ENCODE data around the gene CGB8. TPM values are rescaled to one million over a fixed set of nuclear protein-coding genes. Genes with fewer than 3 reads are reported as not detected.
"Not testable (repeated sequence)": the region's sequence is repeated elsewhere in the genome, so short reads cannot be mapped to it uniquely, and the experiment has no call there.

The CGB8 gene
- total and polyA plus RNA-seq, 10 of the 15 experiments (the other 5 are each of a cell fraction or from before 2014, with no cell fraction given): not detected

- no peak for TF ChIP-seq CTCF (IDR thresholded peaks at IDR 0.05 in 2 of 3, conservative IDR thresholded peaks at IDR 0.05 in 1 of 3; ENCODE audit: control insufficient read depth in 2 of 3, extremely low read depth in 1 of 3, insufficient read depth in 1 of 3, low read depth in 3 of 3, low read length in 3 of 3)
- TF ChIP-seq CHD2 (IDR thresholded peaks at IDR 0.05; ENCODE audit: borderline replicate concordance, low read depth, low read length): no peak
- TF ChIP-seq KLF5 (IDR thresholded peaks at IDR 0.05; ENCODE audit: partially characterized antibody): no peak
- TF ChIP-seq MYC (IDR thresholded peaks at IDR 0.05; ENCODE audit: insufficient read depth, insufficient read length, insufficient replicate concordance, low read length, severe bottlenecking): no peak
Observed at GRCh38 chr19:49042177-49042576, 6.7 kb downstream of the CGB8 start (continued).

- RAD21 ChIA-PET (ENCODE audit: unreplicated experiment); H3K27me3 ChIP-seq (replicated peaks in 1 of 2; ENCODE audit: control insufficient read depth in 2 of 2, insufficient read depth in 2 of 2, low read length in 1 of 2); CTCF ChIA-PET; H3K4me1 ChIP-seq (ENCODE audit: control insufficient read depth, insufficient read depth, low read length); H3K4me2 ChIP-seq (ENCODE audit: control insufficient read depth, insufficient read depth); H3K27ac ChIP-seq (ENCODE audit: control insufficient read depth, insufficient read depth); H3K9ac ChIP-seq (ENCODE audit: control insufficient read depth, insufficient read depth, low read length); H3K9me3 ChIP-seq (replicated peaks; ENCODE audit: control insufficient read depth, insufficient read depth, low read length); H3K4me3 ChIP-seq; ATAC-seq; DNase-seq (ENCODE audit: low read depth, low spot score); H3K36me3 ChIP-seq (ENCODE audit: control insufficient read depth in 2 of 2, insufficient read depth in 2 of 2, low read length in 1 of 2); SMC1A ChIA-PET (ENCODE audit: uncharacterized antibody, unreplicated experiment); H3K79me2 ChIP-seq (ENCODE audit: control insufficient read depth, insufficient read depth, low read length); POLR2A ChIA-PET; H2AFZ ChIP-seq (ENCODE audit: control insufficient read depth, low read depth, low read length); BruUV-seq (replicated peaks); H4K20me1 ChIP-seq (ENCODE audit: control insufficient read depth, insufficient read depth); intact Hi-C loops (cut with micrococcal nuclease; ENCODE audit: unreplicated experiment); in situ Hi-C loops (cut with MboI); FAIRE-seq: not testable (repeated sequence)
- WGBS (ENCODE audit: insufficient coverage, insufficient replicate concordance, low lambda C conversion rate, missing lambda C conversion rate): 13% methylated on average over 7 of the region's 9 CpGs
Observed at GRCh38 chr19:49039736-49040135, 9.2 kb downstream of the CGB8 start.

- H4K20me1 ChIP-seq (ENCODE audit: control insufficient read depth, insufficient read depth); H3K27me3 ChIP-seq (replicated peaks in 1 of 2; ENCODE audit: control insufficient read depth in 2 of 2, insufficient read depth in 2 of 2, low read length in 1 of 2); RAD21 ChIA-PET (ENCODE audit: unreplicated experiment); FAIRE-seq; ATAC-seq; SMC1A ChIA-PET (ENCODE audit: uncharacterized antibody, unreplicated experiment); H3K9ac ChIP-seq (ENCODE audit: control insufficient read depth, insufficient read depth, low read length); H3K9me3 ChIP-seq (replicated peaks; ENCODE audit: control insufficient read depth, insufficient read depth, low read length); H3K79me2 ChIP-seq (ENCODE audit: control insufficient read depth, insufficient read depth, low read length); BruUV-seq (replicated peaks); POLR2A ChIA-PET; H3K4me2 ChIP-seq (ENCODE audit: control insufficient read depth, insufficient read depth); H3K4me3 ChIP-seq; intact Hi-C loops (cut with micrococcal nuclease; ENCODE audit: unreplicated experiment); CTCF ChIA-PET; in situ Hi-C loops (cut with MboI); H2AFZ ChIP-seq (ENCODE audit: control insufficient read depth, low read depth, low read length); H3K36me3 ChIP-seq (ENCODE audit: control insufficient read depth in 2 of 2, insufficient read depth in 2 of 2, low read length in 1 of 2); H3K27ac ChIP-seq (ENCODE audit: control insufficient read depth, insufficient read depth); H3K4me1 ChIP-seq (ENCODE audit: control insufficient read depth, insufficient read depth, low read length); DNase-seq (ENCODE audit: low read depth, low spot score): not testable (repeated sequence)
- WGBS (ENCODE audit: insufficient coverage, insufficient replicate concordance, low lambda C conversion rate, missing lambda C conversion rate): 34% methylated on average over 26 of the region's 26 CpGs
Observed at GRCh38 chr19:49038557-49039276, 10.2 kb downstream of the CGB8 start.

GRCh38 chr19:49038111-49038510 lies 10.8 kb downstream of the CGB8 start:
- CTCF ChIA-PET; in situ Hi-C loops (cut with MboI); DNase-seq (ENCODE audit: low read depth, low spot score); H3K27ac ChIP-seq (ENCODE audit: control insufficient read depth, insufficient read depth); H3K4me1 ChIP-seq (ENCODE audit: control insufficient read depth, insufficient read depth, low read length); H3K36me3 ChIP-seq (ENCODE audit: control insufficient read depth in 2 of 2, insufficient read depth in 2 of 2, low read length in 1 of 2); RAD21 ChIA-PET (ENCODE audit: unreplicated experiment); H3K79me2 ChIP-seq (ENCODE audit: control insufficient read depth, insufficient read depth, low read length); SMC1A ChIA-PET (ENCODE audit: uncharacterized antibody, unreplicated experiment); H4K20me1 ChIP-seq (ENCODE audit: control insufficient read depth, insufficient read depth); H3K4me3 ChIP-seq; H3K9me3 ChIP-seq (replicated peaks; ENCODE audit: control insufficient read depth, insufficient read depth, low read length); H2AFZ ChIP-seq (ENCODE audit: control insufficient read depth, low read depth, low read length); ATAC-seq; BruUV-seq (replicated peaks); intact Hi-C loops (cut with micrococcal nuclease; ENCODE audit: unreplicated experiment); H3K4me2 ChIP-seq (ENCODE audit: control insufficient read depth, insufficient read depth); H3K9ac ChIP-seq (ENCODE audit: control insufficient read depth, insufficient read depth, low read length); FAIRE-seq; POLR2A ChIA-PET; H3K27me3 ChIP-seq (replicated peaks in 1 of 2; ENCODE audit: control insufficient read depth in 2 of 2, insufficient read depth in 2 of 2, low read length in 1 of 2): not testable (repeated sequence)
- 46% methylated on average over 6 of the region's 8 CpGs for WGBS (ENCODE audit: insufficient coverage, insufficient replicate concordance, low lambda C conversion rate, missing lambda C conversion rate)

Measured in GM12878 (cell line).